ENCODE measurements around the gene CREBL2.
"Not testable (repeated sequence)": the region's sequence is repeated elsewhere in the genome, so short reads cannot be mapped to it uniquely, and the experiment has no call there.

The CREBL2 gene

GRCh38 chr12:12598864-12599263, 12.8 kb upstream of the CREBL2 start:
- DNase-seq = no peak

GRCh38 chr12:12599750-12600643, 11.7 kb upstream of the CREBL2 start:
- DNase-seq = no peak

GRCh38 chr12:12600659-12601058, 11.0 kb upstream of the CREBL2 start:
- DNase-seq = no peak

GRCh38 chr12:12604740-12605139, 6.9 kb upstream of the CREBL2 start:
- no peak for DNase-seq

GRCh38 chr12:12606781-12607589, 4.7 kb upstream of the CREBL2 start:
- peak; percentile 47 for DNase-seq

GRCh38 chr12:12608557-12608957, 3.1 kb upstream of the CREBL2 start:
- DNase-seq = no peak

GRCh38 chr12:12609692-12610091, 2.0 kb upstream of the CREBL2 start:
- no peak for DNase-seq

GRCh38 chr12:12610711-12611110, 965 bp upstream of the CREBL2 start:
- no peak for DNase-seq

- DNase-seq = peak; percentile 44
These were observed 682 bp downstream of the CREBL2 start for GRCh38 chr12:12612358-12612757.

GRCh38 chr12:12613344-12613743, 1.7 kb downstream of the CREBL2 start:
- DNase-seq = no peak

GRCh38 chr12:12614342-12614741, 2.7 kb downstream of the CREBL2 start:
- no peak for DNase-seq

GRCh38 chr12:12616512-12617310, 5.0 kb downstream of the CREBL2 start:
- DNase-seq = no peak

- not testable (repeated sequence) for DNase-seq
These were observed 6.4 kb downstream of the CREBL2 start for GRCh38 chr12:12618064-12618463.

GRCh38 chr12:12620730-12621315, 9.1 kb downstream of the CREBL2 start:
- DNase-seq = no peak

GRCh38 chr12:12622418-12622817, 10.7 kb downstream of the CREBL2 start:
- DNase-seq = no peak

GRCh38 chr12:12624498-12624992, 12.9 kb downstream of the CREBL2 start:
- no peak for DNase-seq

- DNase-seq = no peak
These were observed 14.8 kb downstream of the CREBL2 start for GRCh38 chr12:12626471-12626870.

- DNase-seq = no peak
These were observed 15.7 kb downstream of the CREBL2 start for GRCh38 chr12:12627308-12627827.

- peak; percentile 39 for DNase-seq
These were observed 16.3 kb downstream of the CREBL2 start for GRCh38 chr12:12628013-12628412.

- DNase-seq = no peak
These were observed 19.2 kb downstream of the CREBL2 start for GRCh38 chr12:12630850-12631249.

- no peak for DNase-seq
These were observed 24.0 kb downstream of the CREBL2 start for GRCh38 chr12:12635651-12636050.

GRCh38 chr12:12636641-12637040, 25.0 kb downstream of the CREBL2 start:
- no peak for DNase-seq
